GM18870 (cell line): Measurements from ENCODE around the gene SRSF11.
A peak's percentile ranks its signal among the peaks of the same experiment; 100 is the strongest.

Experiments used
- ATAC-seq: cut with Tn5 transposase; IDR thresholded peaks from one replicate; pipeline ENCODE4 v1.9.1; 2021; ENCODE audit warnings: moderate library complexity; ENCODE audit not compliant: unreplicated experiment

Gene SRSF11

DNA sequence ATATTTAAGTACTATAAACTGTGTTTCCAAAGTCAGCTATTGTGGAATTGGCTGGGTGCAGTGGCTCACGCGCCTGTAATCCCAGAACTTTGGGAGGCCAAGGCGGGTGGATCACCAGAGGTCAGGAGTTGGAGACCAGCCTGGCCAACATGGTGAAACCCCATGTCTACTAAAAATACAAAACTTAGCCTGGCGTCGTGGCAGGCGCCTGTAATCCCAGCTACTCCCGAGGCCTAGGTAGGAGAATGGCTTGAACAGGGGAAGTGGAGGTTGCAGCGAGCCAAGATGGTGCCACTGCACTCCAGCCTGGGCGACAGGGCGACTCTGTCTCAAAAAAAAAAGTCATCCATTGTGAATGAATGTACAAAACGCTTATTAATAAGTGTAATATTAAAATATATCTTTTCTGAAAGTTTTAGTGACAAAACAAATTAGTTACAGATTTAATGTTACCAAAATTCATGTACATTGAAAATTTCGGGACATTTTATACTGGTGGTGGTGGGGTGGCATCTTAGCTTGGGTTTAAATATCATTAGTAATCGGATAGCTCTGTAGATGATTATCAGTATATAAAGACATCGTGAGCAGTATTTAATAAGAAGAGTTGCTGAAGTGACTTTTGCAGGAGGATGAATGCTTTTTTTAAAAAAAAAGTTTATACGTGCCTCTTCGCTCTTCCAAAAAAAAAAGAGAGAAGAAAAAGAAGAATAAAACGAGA is 503 bp upstream of the SRSF11 start:
- ATAC-seq, result peak; percentile 25

DNA sequence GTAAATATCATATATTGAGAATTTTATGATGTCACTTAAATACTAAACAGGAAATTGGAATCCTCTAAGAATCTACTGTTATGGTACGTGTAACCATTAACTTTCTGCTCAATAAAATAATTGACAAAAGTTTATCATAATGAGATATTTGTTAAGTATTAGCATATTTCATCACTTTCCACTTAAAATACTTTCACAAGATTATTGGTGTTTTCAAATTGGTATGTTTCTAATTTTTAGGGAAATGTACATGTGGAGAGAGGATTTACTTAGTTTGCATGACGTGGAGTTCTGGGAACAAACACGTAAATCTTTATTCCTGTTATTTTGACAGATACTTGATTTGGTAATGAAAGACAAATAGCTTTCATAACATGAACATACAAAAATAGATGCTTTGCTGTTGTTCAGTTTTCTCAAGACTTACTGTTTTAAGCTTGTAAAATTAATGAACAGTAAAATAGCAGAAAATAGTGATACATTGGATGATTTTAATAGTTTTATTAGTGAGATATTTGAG is 1.6 kb downstream of the SRSF11 start:
- ATAC-seq, result no peak

DNA sequence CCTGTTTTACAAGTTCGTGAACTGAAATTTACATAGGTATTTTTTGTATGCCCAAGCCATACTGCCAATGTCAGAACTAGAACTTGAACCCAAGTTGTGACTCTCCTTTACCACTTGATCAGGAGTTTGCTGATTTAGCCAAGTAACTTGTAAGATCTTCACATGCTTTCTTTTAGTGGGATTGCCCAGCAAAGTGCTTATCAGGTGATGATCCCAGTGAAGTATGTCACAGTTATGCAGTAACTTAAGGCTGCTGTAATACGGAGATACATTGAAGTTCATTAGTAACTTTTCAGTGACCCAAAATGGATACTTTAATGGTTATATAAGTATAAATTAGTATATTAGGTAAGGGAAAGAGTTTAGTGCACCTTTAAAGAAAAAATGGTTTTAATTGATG is 3.8 kb downstream of the SRSF11 start:
- no peak for ATAC-seq

GRCh38 chr1:70227439-70227838 is 6.3 kb downstream of the SRSF11 start:
- ATAC-seq, result no peak

DNA sequence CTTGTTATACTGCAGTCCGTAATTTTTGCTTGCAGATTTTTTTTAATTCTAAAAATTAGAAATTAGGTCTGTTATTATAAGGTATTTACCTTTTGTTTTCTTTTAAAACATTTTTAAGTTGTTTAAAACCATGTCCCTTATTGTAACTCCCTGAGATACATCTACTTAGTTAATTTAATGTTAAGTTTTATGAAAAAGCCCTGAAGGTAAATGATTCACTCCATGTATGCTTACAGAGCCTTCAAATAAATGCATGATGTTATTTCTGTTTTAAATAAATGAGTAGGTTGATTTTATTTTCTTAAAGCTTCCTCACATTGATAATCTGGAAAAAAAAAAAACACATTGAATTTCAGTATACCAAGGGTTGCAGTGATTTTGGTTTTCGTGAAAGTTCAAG is 7.5 kb downstream of the SRSF11 start:
- no peak for ATAC-seq

- ATAC-seq, result no peak
Measured at GRCh38 chr1:70231475-70231874, 10.3 kb downstream of the SRSF11 start.

DNA sequence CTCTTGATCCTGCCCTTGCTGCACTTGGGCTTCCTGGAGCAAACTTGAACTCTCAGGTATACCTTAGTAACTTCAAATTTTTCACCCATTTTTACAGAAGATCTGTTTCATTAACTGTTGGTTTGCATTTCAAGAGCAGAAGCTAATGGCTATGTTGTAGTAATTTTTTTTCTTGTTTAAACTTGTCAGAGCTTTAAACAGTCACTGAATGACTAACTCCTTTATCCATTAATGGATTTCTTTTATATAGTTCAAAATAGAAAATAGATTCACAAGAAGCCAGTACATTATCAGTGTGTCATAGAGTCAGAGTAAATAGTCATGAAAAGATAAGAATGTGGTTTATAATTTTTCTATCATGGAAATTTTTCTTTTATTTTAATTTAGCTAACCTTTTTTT is 13.6 kb downstream of the SRSF11 start:
- ATAC-seq, result no peak

GRCh38 chr1:70239940-70240339 is 18.8 kb downstream of the SRSF11 start:
- ATAC-seq, result no peak

DNA sequence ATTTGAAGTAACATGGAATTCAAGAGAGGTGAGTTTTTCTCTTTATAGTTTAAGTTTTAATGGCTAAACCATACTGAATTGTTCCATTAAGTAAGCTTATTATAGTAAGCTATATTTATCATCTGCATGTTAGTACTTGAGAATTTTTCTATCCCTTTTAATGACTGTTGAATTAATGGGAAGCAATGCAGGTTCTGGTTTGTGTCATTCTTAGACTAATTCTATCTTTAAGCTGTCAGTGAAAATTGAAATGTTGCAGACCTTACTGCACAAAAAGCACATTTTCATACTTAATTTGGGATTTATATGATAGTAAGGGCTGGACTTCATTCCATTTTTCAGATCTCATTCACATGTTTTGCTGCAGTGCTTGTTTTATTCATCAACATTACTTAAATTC is 25.9 kb downstream of the SRSF11 start:
- ATAC-seq, result no peak

DNA sequence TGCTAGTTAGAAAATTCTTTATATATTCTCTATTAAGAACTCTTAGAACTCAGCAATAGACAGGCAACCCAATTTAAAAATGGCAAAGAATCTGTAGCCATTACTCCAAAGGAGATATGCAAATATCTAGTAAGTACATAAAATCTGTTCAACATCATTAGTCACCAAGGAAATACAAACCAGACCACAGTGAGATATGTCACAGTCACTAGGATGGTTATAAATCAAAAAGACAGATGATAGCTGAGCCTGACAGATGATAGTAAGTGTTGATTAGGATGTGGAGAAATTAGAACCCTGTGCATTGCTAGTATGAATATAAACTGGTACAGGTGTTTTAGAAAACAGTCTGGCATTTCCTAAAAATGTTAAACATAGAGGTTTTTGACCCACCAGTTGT is 26.6 kb downstream of the SRSF11 start:
- no peak for ATAC-seq

DNA sequence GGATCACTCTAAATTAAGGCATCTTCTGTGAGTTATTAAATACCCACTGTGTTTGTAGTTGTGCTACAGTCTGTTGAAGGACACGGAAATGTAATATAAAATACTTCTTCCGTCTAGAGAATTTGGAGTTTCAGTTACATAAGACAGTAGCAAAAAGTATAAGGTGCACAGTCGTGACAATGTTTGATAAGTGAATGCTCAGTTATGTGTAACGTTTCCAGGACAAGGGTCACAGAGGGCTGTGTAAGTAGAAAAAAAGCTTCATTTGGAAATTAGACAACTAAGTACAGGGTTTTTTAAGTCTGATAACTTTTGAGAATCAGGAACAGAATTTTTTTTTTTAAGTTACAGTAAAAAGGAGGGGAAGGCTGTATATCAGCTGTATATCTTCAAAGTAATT is 27.5 kb downstream of the SRSF11 start:
- ATAC-seq, result no peak

GRCh38 chr1:70256664-70257063 is 35.5 kb downstream of the SRSF11 start:
- ATAC-seq, result no peak

DNA sequence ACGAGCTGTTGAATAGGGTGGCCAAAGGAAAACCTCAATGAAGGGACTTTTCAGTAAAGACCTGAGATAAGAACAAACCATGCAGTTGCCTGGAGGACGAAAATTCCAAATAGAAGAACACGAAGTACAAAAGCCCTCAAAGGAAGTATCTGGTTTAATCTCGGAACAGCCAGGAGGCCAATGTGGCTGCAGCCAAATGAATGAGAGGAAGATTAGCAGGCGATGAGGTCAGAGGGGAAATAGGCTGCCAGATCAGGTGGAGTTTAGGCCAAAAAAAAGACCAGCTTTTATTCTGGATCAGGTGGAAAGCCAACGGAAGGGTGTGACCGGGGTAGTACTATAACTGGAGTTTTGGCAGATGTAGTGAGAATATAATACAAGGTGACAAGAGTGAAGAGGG is 43.7 kb downstream of the SRSF11 start:
- ATAC-seq, result no peak

- no peak for ATAC-seq
Measured at GRCh38 chr1:70265946-70266345, 44.8 kb downstream of the SRSF11 start.

- ATAC-seq, result no peak
Measured at GRCh38 chr1:70277875-70278274, 56.7 kb downstream of the SRSF11 start.

DNA sequence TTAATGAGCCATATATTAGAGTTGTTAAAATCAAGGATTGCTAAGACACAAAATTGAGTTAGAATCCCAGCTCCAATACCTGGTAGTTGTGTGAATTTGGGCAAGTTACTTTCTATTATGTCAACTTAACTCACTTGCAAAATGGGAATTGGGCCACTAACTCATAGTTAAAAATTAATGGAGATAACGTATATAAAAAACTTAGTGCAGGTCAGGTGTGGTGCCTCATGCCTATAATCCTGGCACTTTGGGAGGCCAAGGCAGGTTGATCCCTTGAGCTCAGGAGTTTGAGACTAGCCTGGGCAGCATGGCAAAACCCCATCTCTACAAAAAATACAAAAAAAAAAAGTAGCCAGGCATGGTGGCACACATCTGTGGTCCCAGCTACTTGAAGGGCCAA is 57.5 kb downstream of the SRSF11 start:
- ATAC-seq, result no peak

GRCh38 chr1:70284366-70284765 is 63.2 kb downstream of the SRSF11 start:
- ATAC-seq, result no peak

GRCh38 chr1:70286453-70286852 is 65.3 kb downstream of the SRSF11 start:
- ATAC-seq, result no peak

DNA sequence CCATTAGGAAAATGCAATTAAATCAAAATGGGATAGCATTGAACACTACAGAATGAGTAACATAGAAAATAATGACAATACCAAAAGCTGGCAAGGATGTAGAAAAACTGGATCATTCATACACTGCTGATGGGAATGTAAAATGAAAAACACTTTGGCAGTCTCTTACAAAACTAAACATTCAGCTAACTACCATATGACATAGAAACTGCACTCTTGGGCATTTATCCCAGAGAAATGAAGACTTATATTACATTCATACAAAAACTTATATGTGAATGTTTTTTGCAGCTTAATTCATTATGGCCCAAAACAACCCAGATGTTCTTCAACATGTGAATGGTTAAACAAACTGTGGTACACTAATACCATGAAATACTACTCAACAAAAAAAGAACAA is 67.0 kb downstream of the SRSF11 start:
- no peak for ATAC-seq

DNA sequence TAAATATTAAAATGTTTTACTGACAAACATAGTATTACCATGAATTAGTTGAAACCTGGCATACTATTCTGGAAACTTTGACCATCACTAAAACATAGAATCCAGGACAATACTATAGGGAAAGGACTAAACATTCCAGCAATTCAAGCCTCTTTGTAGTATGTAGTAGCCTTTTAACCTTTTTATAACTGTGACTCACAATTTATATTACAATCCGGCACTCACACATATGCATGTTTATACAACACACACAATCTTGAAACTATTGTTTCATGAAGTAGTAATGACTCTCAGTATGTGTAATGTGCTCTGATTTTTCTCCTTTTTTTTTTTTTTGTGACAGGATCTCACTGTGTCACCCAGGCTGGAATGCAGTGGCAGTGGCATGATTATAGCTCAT is 69.0 kb downstream of the SRSF11 start:
- no peak for ATAC-seq

DNA sequence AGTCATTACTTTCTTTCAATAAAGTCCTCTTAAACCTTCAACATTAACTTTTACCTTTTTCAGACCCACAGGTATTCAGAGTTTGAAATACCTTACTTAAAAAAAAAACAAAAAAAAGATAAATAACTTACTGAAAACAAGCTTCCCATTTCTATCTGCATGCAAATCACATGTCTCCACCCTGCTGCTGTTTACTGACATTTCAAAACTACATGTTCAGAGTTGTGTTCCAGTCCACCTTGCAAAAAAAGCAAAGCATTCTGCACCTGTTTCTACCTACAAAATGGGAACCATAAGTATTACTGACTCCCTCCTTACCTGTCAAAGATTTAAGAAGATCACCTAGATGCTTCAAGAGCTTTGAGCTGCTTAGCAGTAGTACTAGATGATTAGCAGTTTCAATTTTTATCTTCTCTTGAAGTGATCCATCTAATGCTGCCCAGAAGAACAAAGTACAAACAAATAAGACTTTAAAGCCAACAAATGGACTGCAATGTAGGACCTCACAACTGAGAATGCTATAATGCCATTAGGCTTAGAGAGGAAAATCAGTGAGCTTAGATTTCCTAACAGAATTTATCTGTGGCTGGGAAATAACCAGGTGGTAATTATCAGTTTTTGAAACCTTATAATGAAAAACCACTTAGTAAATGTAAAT is 72.1 kb downstream of the SRSF11 start:
- no peak for ATAC-seq

GRCh38 chr1:70295749-70296148 is 74.6 kb downstream of the SRSF11 start:
- no peak for ATAC-seq

- ATAC-seq, result no peak
Measured at GRCh38 chr1:70299472-70299871, 78.3 kb downstream of the SRSF11 start.
